ENCODE measurements around the gene WWC1.

- TF ChIP-seq CTCF (IDR thresholded peaks at IDR 0.05; ENCODE audit: insufficient read depth, low read depth, low read length) (no peak), EZH2 (IDR thresholded peaks at IDR 0.05; ENCODE audit: insufficient read depth, low read length) (no peak)
Measured at GRCh38 chr5:168307925-168308584, 16.6 kb downstream of the WWC1 start.
